WERI-Rb-1 (cell line): ENCODE measurements around the gene OR2H2.
A peak's percentile ranks its signal among the peaks of the same experiment; 100 is the strongest.

ENCODE experiments used
- DNase-seq: peaks from one replicate; pipeline ENCODE4 v3.0.0-alpha.2; 2020
- H3K27ac ChIP-seq: fragments of 250-450 bp; sonication (Bioruptor Pico); 2 replicates; pipeline ENCODE4 v1.5.1; 2020; ENCODE audit warnings: mild to moderate bottlenecking, moderate library complexity
- H3K27me3 ChIP-seq: fragments of 250-450 bp; sonication (Bioruptor Pico); 2 replicates; pipeline ENCODE4 v1.5.1; 2021; ENCODE audit warnings: mild to moderate bottlenecking, low read depth, moderate library complexity; ENCODE audit not compliant: insufficient read depth, severe bottlenecking
- H3K36me3 ChIP-seq: fragments of 250-450 bp; sonication (Bioruptor Pico); 2 replicates; pipeline ENCODE4 v1.5.1; 2020; ENCODE audit warnings: mild to moderate bottlenecking, moderate library complexity
- H3K4me3 ChIP-seq: 2 replicates; pipeline ENCODE4 v1.5.1; 2011; ENCODE audit warnings: low read depth, mild to moderate bottlenecking, control low read depth, low read length
- H3K9me3 ChIP-seq: fragments of 250-450 bp; sonication (Bioruptor Pico); 2 replicates; pipeline ENCODE4 v1.5.1; 2021; ENCODE audit warnings: mild to moderate bottlenecking, moderate library complexity; ENCODE audit not compliant: severe bottlenecking
- CTCF ChIP-seq: IDR thresholded peaks from 2 replicates; pipeline ENCODE4 v1.5.1; 2011; ENCODE audit warnings: low read depth, mild to moderate bottlenecking, control low read depth, inconsistent platforms, low read length

Gene OR2H2

GRCh38 chr6:29627755-29628418 lies 43.0 kb downstream of the OR2H2 start:
- H3K27ac ChIP-seq = peak overlapping the region; percentile 52
- DNase-seq = peak; percentile 86
- H3K9me3 ChIP-seq = no peaks in the 10 kb centered on the region
- no peaks in the 10 kb centered on the region for H3K27me3 ChIP-seq
- peaks cover 34% of the 10 kb centered on the region for H3K36me3 ChIP-seq
- no peak for TF ChIP-seq CTCF
- H3K4me3 ChIP-seq = peak overlapping the region; percentile 49

GRCh38 chr6:29628419-29629281 lies 43.7 kb downstream of the OR2H2 start:
- Histone ChIP-seq H3K27me3 (no peaks in the 10 kb centered on the region), H3K4me3 (peak overlapping the region; percentile 49), H3K9me3 (no peaks in the 10 kb centered on the region), H3K36me3 (peaks cover 26% of the 10 kb centered on the region), H3K27ac (peak overlapping the region; percentile 52)
- DNase-seq = peak; percentile 99
- TF ChIP-seq CTCF = peak; percentile 98

GRCh38 chr6:29629571-29629970 lies 44.6 kb downstream of the OR2H2 start:
- H3K4me3 ChIP-seq = no peak overlapping the region
- peaks cover 19% of the 10 kb centered on the region for H3K36me3 ChIP-seq
- no peaks in the 10 kb centered on the region for H3K27me3 ChIP-seq
- TF ChIP-seq CTCF = no peak
- H3K27ac ChIP-seq = no peak overlapping the region
- H3K9me3 ChIP-seq = no peaks in the 10 kb centered on the region
- no peak for DNase-seq

- Histone ChIP-seq H3K27ac (no peak overlapping the region), H3K9me3 (no peaks in the 10 kb centered on the region), H3K36me3 (peaks cover 16% of the 10 kb centered on the region), H3K27me3 (no peaks in the 10 kb centered on the region), H3K4me3 (no peak overlapping the region)
- no peak for DNase-seq
- TF ChIP-seq CTCF = no peak
Observed at GRCh38 chr6:29630315-29630714, 45.4 kb downstream of the OR2H2 start.

- H3K36me3 ChIP-seq = peaks cover 13% of the 10 kb centered on the region
- H3K9me3 ChIP-seq = no peaks in the 10 kb centered on the region
- H3K27ac ChIP-seq = no peak overlapping the region
- TF ChIP-seq CTCF = no peak
- no peak overlapping the region for H3K4me3 ChIP-seq
- H3K27me3 ChIP-seq = no peaks in the 10 kb centered on the region
- no peak for DNase-seq
Observed at GRCh38 chr6:29631209-29631810, 46.4 kb downstream of the OR2H2 start.
